PC-9 (cell line): ENCODE measurements around the gene RASIP1.

Experiments
- CTCF ChIP-seq: fragments of 200-600 bp; sonication (generic); conservative IDR thresholded peaks from 2 replicates; pipeline ENCODE4 v1.6.1; 2017; ENCODE audit warnings: mixed run types, antibody characterized with exemption, mild to moderate bottlenecking, moderate library complexity
- EZH2 ChIP-seq: fragments of 200-600 bp; sonication (generic); IDR thresholded peaks from 2 replicates; pipeline ENCODE4 v1.8.0; 2017; ENCODE audit warnings: antibody characterized with exemption, low read depth

GRCh38 chr19:48673436-48674100 lies 66.8 kb downstream of the RASIP1 start:
- TF ChIP-seq CTCF (no peak), EZH2 (no peak)
